ENCODE data around the gene RASSF5.

DNA sequence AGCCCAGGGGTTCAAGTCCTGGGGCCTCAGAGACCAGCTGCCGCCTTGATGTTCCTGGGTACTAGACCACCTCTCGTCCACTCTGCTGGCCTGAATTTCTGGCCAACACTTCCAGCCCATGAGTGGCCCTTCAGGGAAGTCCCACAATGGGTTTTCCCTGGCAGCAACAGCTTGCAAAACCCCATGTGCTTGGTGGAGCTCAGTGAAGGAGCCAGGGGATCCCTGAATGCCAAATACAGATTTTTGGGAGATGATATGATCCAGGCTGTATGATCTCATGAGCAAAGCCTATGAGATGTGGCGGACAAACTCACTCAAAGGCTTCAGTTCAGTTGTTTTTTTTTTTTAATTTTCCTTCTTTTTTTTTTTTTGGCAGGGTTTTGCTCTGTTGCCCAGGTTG, 9.6 kb upstream of the RASSF5 start:
- TF ChIP-seq, protein P1, sequence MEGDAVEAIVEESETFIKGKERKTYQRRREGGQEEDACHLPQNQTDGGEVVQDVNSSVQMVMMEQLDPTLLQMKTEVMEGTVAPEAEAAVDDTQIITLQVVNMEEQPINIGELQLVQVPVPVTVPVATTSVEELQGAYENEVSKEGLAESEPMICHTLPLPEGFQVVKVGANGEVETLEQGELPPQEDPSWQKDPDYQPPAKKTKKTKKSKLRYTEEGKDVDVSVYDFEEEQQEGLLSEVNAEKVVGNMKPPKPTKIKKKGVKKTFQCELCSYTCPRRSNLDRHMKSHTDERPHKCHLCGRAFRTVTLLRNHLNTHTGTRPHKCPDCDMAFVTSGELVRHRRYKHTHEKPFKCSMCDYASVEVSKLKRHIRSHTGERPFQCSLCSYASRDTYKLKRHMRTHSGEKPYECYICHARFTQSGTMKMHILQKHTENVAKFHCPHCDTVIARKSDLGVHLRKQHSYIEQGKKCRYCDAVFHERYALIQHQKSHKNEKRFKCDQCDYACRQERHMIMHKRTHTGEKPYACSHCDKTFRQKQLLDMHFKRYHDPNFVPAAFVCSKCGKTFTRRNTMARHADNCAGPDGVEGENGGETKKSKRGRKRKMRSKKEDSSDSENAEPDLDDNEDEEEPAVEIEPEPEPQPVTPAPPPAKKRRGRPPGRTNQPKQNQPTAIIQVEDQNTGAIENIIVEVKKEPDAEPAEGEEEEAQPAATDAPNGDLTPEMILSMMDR (IDR thresholded peaks at IDR 0.05), result no peak
- no peak for TF ChIP-seq EZH2 (IDR thresholded peaks at IDR 0.05; ENCODE audit: borderline replicate concordance, insufficient read depth, low read depth, low read length, poor library complexity, severe bottlenecking)

Data from B cell (primary cell).